WERI-Rb-1 (cell line): ENCODE results near the gene MAML2.

Source experiments
- DNase-seq: peaks from one replicate; pipeline ENCODE4 v3.0.0-alpha.2; 2020
- H3K27ac ChIP-seq: fragments of 250-450 bp; sonication (Bioruptor Pico); 2 replicates; pipeline ENCODE4 v1.5.1; 2020; ENCODE audit warnings: mild to moderate bottlenecking, moderate library complexity
- H3K27me3 ChIP-seq: fragments of 250-450 bp; sonication (Bioruptor Pico); 2 replicates; pipeline ENCODE4 v1.5.1; 2021; ENCODE audit warnings: mild to moderate bottlenecking, low read depth, moderate library complexity; ENCODE audit not compliant: insufficient read depth, severe bottlenecking
- H3K36me3 ChIP-seq: fragments of 250-450 bp; sonication (Bioruptor Pico); 2 replicates; pipeline ENCODE4 v1.5.1; 2020; ENCODE audit warnings: mild to moderate bottlenecking, moderate library complexity
- H3K4me3 ChIP-seq: 2 replicates; pipeline ENCODE4 v1.5.1; 2011; ENCODE audit warnings: low read depth, mild to moderate bottlenecking, control low read depth, low read length
- H3K9me3 ChIP-seq: fragments of 250-450 bp; sonication (Bioruptor Pico); 2 replicates; pipeline ENCODE4 v1.5.1; 2021; ENCODE audit warnings: mild to moderate bottlenecking, moderate library complexity; ENCODE audit not compliant: severe bottlenecking
- CTCF ChIP-seq: IDR thresholded peaks from 2 replicates; pipeline ENCODE4 v1.5.1; 2011; ENCODE audit warnings: low read depth, mild to moderate bottlenecking, control low read depth, inconsistent platforms, low read length

Gene MAML2

GRCh38 chr11:96116376-96116775, 226.6 kb downstream of the MAML2 start:
- Histone ChIP-seq H3K9me3 (no peaks in the 10 kb centered on the region), H3K27ac (peak overlapping the region; percentile 47), H3K27me3 (no peaks in the 10 kb centered on the region), H3K4me3 (no peak overlapping the region), H3K36me3 (no peaks in the 10 kb centered on the region; the same call in 1 of the 2 replicates)
- no peak for DNase-seq
- no peak for TF ChIP-seq CTCF

- no peak for TF ChIP-seq CTCF
- no peaks in the 10 kb centered on the region for H3K27me3 ChIP-seq
- peak overlapping the region; percentile 13 for H3K27ac ChIP-seq
- no peaks in the 10 kb centered on the region for H3K9me3 ChIP-seq
- H3K4me3 ChIP-seq, result no peak overlapping the region
- H3K36me3 ChIP-seq, result no peaks in the 10 kb centered on the region; the same call in 1 of the 2 replicates
- peak; percentile 10 for DNase-seq
Observed at GRCh38 chr11:96114178-96115064, 228.6 kb downstream of the MAML2 start.

GRCh38 chr11:96113193-96113681, 229.8 kb downstream of the MAML2 start:
- Histone ChIP-seq H3K9me3 (no peaks in the 10 kb centered on the region), H3K27me3 (no peaks in the 10 kb centered on the region), H3K27ac (no peak overlapping the region), H3K36me3 (no peaks in the 10 kb centered on the region; the same call in 1 of the 2 replicates), H3K4me3 (no peak overlapping the region)
- no peak for TF ChIP-seq CTCF
- DNase-seq, result no peak

GRCh38 chr11:96112192-96113128, 230.5 kb downstream of the MAML2 start:
- Histone ChIP-seq H3K27me3 (no peaks in the 10 kb centered on the region), H3K36me3 (no peaks in the 10 kb centered on the region; the same call in 1 of the 2 replicates), H3K27ac (no peak overlapping the region), H3K9me3 (no peaks in the 10 kb centered on the region), H3K4me3 (no peak overlapping the region)
- no peak for DNase-seq
- TF ChIP-seq CTCF, result no peak

- Histone ChIP-seq H3K36me3 (no peaks in the 10 kb centered on the region; the same call in 1 of the 2 replicates), H3K9me3 (no peaks in the 10 kb centered on the region), H3K4me3 (no peak overlapping the region), H3K27ac (no peak overlapping the region), H3K27me3 (no peaks in the 10 kb centered on the region)
- no peak for DNase-seq
- no peak for TF ChIP-seq CTCF
Observed at GRCh38 chr11:96111308-96111707, 231.7 kb downstream of the MAML2 start.
